Measurements from ENCODE around the gene POLR3A. TPM values are rescaled to one million over a fixed set of nuclear protein-coding genes. Genes with fewer than 3 reads are reported as not detected.

POLR3A gene
- total RNA-seq, 1 donor from 2014 or later, result 13.1 TPM

DNA sequence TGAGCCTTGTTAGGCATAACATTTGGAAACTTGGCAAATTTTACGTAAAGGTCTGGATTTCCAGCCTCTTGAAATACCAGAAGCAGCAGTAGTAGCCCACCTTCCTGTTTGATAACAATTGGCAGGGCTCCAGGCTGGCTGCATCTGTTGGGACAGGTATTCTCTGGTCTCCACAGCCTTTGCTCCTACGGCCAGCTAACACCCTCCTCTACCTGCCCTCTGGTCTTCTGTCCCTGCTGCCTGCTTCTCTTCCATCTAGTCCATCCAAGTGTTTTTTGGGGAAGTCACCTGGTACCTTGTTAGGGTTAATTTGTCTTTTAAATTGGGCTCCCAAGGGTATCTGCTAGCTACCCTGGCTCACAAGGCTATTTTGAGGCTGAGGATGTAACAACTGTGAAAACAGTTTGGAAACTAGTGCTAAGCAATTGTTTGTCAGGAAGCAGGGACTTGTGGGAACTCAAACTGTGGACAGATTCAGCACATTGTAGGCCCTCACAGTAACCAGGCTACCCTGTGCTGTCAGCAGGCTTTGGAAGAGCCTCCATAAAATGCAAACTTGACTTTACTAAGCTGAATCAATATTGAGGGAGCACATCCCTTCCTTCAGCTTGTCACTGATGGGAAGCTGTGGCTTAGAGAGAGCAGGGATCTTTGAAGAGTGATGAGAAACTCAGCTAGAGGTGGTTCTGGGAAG lies 12.9 kb upstream of the POLR3A start:
- TF ChIP-seq, protein P1, sequence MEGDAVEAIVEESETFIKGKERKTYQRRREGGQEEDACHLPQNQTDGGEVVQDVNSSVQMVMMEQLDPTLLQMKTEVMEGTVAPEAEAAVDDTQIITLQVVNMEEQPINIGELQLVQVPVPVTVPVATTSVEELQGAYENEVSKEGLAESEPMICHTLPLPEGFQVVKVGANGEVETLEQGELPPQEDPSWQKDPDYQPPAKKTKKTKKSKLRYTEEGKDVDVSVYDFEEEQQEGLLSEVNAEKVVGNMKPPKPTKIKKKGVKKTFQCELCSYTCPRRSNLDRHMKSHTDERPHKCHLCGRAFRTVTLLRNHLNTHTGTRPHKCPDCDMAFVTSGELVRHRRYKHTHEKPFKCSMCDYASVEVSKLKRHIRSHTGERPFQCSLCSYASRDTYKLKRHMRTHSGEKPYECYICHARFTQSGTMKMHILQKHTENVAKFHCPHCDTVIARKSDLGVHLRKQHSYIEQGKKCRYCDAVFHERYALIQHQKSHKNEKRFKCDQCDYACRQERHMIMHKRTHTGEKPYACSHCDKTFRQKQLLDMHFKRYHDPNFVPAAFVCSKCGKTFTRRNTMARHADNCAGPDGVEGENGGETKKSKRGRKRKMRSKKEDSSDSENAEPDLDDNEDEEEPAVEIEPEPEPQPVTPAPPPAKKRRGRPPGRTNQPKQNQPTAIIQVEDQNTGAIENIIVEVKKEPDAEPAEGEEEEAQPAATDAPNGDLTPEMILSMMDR (IDR thresholded peaks at IDR 0.05), result no peak
- no peaks in the 10 kb centered on the region for H3K9me3 Mint-ChIP-seq (ENCODE audit: low read depth)
- no peak for DNase-seq (ENCODE audit: low spot score)
- peaks cover 37% of the 10 kb centered on the region for H3K36me3 Mint-ChIP-seq (ENCODE audit: low read depth)
- peaks cover 48% of the 10 kb centered on the region for H3K4me1 Mint-ChIP-seq (ENCODE audit: low read depth)
- H3K27me3 Mint-ChIP-seq (ENCODE audit: low read depth), result no peaks in the 10 kb centered on the region
- H3K4me3 Mint-ChIP-seq (ENCODE audit: unreplicated experiment), result no peak overlapping the region
- H3K27ac Mint-ChIP-seq (ENCODE audit: unreplicated experiment), result no peak overlapping the region

DNA sequence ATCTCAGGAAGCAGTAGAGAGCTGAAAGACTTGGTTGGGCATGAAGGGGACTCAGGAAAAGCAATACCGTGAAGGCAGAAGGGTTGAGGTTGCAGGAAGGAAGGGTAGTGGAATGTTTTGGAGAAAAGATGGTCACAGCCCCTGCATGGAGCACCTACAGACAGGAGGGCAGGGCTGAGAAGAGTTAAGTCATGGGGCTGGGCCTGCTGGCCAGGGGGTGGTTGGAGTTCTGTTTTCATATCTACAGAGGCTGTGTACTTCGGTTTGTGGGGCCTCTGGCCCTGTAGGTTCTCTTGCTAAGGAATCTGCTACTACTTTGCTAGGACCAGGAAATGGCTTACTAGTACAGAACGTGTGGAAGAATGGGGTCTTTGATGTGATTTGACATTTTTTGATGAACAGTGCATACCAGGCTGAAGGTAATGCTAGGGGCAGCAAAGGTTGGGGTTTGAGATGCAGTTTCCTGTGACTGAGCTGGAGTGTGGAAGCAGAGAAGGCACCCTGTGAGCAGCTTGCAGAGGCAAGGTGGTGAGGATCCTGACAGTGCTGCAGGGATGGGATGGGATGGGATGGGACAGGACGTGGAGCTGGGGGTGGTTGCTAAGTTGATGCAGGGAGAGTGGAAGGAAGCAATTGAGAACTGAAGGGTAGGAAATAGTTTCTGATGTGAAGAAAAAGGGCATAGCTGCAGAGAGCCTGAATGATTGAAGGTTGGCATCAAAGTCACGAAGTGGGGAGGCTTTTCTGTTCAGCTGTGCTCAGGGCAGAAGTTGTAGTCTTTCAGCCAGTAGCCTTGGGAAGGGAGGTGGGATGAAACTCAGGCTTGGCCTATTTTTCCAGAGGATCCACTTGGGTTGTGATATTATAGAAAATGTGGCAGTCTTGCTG lies 12.1 kb upstream of the POLR3A start:
- Mint-ChIP-seq H3K4me3 (ENCODE audit: unreplicated experiment) (no peak overlapping the region), H3K36me3 (ENCODE audit: low read depth) (peaks cover 41% of the 10 kb centered on the region), H3K4me1 (ENCODE audit: low read depth) (peaks cover 55% of the 10 kb centered on the region), H3K9me3 (ENCODE audit: low read depth) (no peaks in the 10 kb centered on the region), H3K27ac (ENCODE audit: unreplicated experiment) (no peak overlapping the region), H3K27me3 (ENCODE audit: low read depth) (no peaks in the 10 kb centered on the region)
- TF ChIP-seq, protein P1 (IDR thresholded peaks at IDR 0.05), result no peak
- DNase-seq (ENCODE audit: low spot score), result no peak

DNA sequence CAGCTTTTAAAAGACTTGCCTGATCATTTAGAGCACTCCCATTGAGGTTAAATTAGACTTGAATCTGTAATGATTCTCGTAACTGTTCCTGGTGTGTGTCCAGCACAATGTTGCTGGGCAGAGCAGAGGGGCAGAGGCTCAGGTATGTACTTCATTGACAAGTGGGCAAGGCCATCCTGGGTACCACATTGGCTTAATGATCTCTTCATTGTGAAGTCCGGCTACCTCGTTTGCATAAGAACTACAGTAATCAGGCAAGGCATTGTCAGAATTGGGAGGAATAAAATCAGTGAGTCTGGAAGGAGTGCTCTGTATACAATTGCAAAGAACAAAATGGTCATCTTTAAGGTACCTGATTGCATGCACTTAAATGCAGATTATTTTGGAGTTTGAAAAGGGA lies 10.4 kb upstream of the POLR3A start:
- no peak overlapping the region for H3K4me3 Mint-ChIP-seq (ENCODE audit: unreplicated experiment)
- H3K27ac Mint-ChIP-seq (ENCODE audit: unreplicated experiment), result peak overlapping the region; percentile 11
- H3K36me3 Mint-ChIP-seq (ENCODE audit: low read depth), result peaks cover 49% of the 10 kb centered on the region
- DNase-seq (ENCODE audit: low spot score), result no peak
- no peaks in the 10 kb centered on the region for H3K27me3 Mint-ChIP-seq (ENCODE audit: low read depth)
- H3K4me1 Mint-ChIP-seq (ENCODE audit: low read depth), result peaks cover 61% of the 10 kb centered on the region
- TF ChIP-seq, protein P1 (IDR thresholded peaks at IDR 0.05), result no peak
- no peaks in the 10 kb centered on the region for H3K9me3 Mint-ChIP-seq (ENCODE audit: low read depth)

DNA sequence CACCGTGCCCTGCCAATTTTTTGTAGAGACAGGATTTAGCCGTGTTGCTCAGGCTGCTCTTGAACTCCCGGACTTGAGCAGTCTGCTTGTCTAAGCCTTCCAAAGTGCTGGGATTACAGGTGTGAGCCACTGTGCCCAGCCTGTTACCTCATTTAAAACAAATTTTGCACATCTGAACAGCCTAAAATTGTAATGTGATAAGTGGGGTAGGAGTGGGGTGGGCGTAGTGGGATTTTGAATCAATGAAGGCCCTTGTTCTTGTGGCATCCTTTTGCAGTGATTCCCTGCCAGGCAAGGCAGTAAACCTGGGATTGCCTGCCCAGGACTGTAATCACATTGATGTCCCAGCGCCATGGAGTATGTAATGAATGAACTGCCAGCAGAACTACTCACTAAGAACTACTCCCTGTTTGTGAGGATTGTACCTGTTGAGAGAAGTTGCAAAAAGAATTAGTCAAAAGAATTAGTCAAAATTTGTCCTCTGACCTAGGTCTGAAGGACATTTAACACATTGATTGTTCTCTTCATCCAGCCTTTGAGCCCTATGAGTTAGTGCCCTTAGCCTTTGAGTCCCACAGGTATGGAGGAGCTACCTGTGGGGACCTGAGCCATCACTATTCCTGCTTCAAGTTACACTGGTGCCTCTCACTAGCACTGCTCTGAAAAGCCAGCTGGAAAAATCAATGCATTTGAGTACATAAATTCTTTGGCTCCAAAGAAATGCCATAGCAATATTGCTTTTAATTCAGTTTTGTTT lies 9.7 kb upstream of the POLR3A start:
- Mint-ChIP-seq H3K27me3 (ENCODE audit: low read depth) (no peaks in the 10 kb centered on the region), H3K9me3 (ENCODE audit: low read depth) (no peaks in the 10 kb centered on the region), H3K4me3 (ENCODE audit: unreplicated experiment) (no peak overlapping the region), H3K36me3 (ENCODE audit: low read depth) (peaks cover 50% of the 10 kb centered on the region), H3K4me1 (ENCODE audit: low read depth) (peaks cover 60% of the 10 kb centered on the region), H3K27ac (ENCODE audit: unreplicated experiment) (peak overlapping the region; percentile 17)
- no peak for DNase-seq (ENCODE audit: low spot score)
- TF ChIP-seq, protein P1 (IDR thresholded peaks at IDR 0.05), result no peak

DNA sequence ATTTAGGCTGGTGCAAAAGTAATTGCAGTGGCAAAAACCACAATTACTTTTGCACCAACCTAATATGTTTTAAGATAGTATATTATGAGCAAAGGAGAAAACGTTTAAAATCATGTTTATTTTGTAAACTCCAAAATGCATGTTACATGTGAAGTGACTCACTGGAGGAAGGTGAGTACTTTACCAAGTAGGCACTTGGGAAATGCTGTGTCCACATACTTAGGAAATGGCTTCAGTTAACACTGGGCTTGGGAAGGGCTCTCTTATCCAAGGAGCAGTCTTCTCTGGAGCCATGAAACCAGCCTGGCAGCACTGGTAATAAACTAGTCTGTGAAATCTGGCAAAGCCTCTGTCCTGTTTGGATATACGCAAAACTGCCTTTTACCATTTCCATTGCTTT lies 8.8 kb upstream of the POLR3A start:
- Mint-ChIP-seq H3K27me3 (ENCODE audit: low read depth) (no peaks in the 10 kb centered on the region), H3K4me3 (ENCODE audit: unreplicated experiment) (no peak overlapping the region), H3K27ac (ENCODE audit: unreplicated experiment) (no peak overlapping the region), H3K4me1 (ENCODE audit: low read depth) (peaks cover 51% of the 10 kb centered on the region), H3K36me3 (ENCODE audit: low read depth) (peaks cover 50% of the 10 kb centered on the region), H3K9me3 (ENCODE audit: low read depth) (no peaks in the 10 kb centered on the region)
- DNase-seq (ENCODE audit: low spot score), result no peak
- TF ChIP-seq, protein P1 (IDR thresholded peaks at IDR 0.05), result no peak
